Measurements from ENCODE around the gene GPR3. TPM values are rescaled to one million over a fixed set of nuclear protein-coding genes. Genes with fewer than 3 reads are reported as not detected.

The GPR3 gene
- total and polyA plus RNA-seq, 2 donors (not counting 3 experiments of a cell fraction or from before 2014, with no cell fraction given): 1.8 TPM

GRCh38 chr1:27423709-27424108 lies 31.3 kb downstream of the GPR3 start:
- Histone ChIP-seq H3K9me1 (replicated peaks; ENCODE audit: control insufficient read depth, extremely low read depth, insufficient read depth, low read length) (no peaks in the 10 kb centered on the region), H3K27me3 (ENCODE audit: control insufficient read depth in 2 of 2, insufficient read depth in 2 of 2, low read length in 2 of 2) (no peaks in the 10 kb centered on the region), H3K4me1 (ENCODE audit: control insufficient read depth, extremely low read depth, insufficient read depth, low read length) (peaks cover 18% of the 10 kb centered on the region), H3K27ac (ENCODE audit: insufficient read depth, low read depth, low read length) (no peak overlapping the region), H3K9me3 (replicated peaks; ENCODE audit: control insufficient read depth, insufficient read depth, low read length) (no peaks in the 10 kb centered on the region), H2AFZ (ENCODE audit: low read depth, low read length) (no peak overlapping the region), H3K36me3 (ENCODE audit: control insufficient read depth in 2 of 2, extremely low read depth in 1 of 2, insufficient read depth in 2 of 2, low read length in 2 of 2) (peaks cover 6 to 11% of the 10 kb centered on the region in 2 experiments), H3K4me2 (ENCODE audit: insufficient read depth, low read length) (no peak overlapping the region), H4K20me1 (replicated peaks; ENCODE audit: control insufficient read depth, extremely low read depth, insufficient read depth, low read length) (no peaks in the 10 kb centered on the region), H3K9ac (replicated peaks; ENCODE audit: extremely low read depth, insufficient read depth, low read length) (no peak overlapping the region), H3K4me3 (replicated peaks in 1 of 3; ENCODE audit: insufficient read depth in 1 of 3, low read depth in 1 of 3, low read length in 3 of 3) (no peak overlapping the region), H3K79me2 (ENCODE audit: control insufficient read depth, insufficient read depth, low read length) (peaks cover 44% of the 10 kb centered on the region)
- CTCF ChIA-PET: interaction anchor here (1.1 to 1.5 kb wide), 3 partner anchors 8 to 64 kb away, joined by 3 to 9 read pairs (median 3); no protein-coding TSS in a partner anchor
- TF ChIP-seq POLR2A (IDR thresholded peaks at IDR 0.05; ENCODE audit: low read depth, low read length): no peak
- TF ChIP-seq GATA2 (IDR thresholded peaks at IDR 0.05; ENCODE audit: insufficient read depth, insufficient read length, low read depth, low read length): no peak
- TF ChIP-seq EZH2 (IDR thresholded peaks at IDR 0.05; ENCODE audit: borderline replicate concordance, low read depth, low read length, severe bottlenecking): no peak
- no peak for TF ChIP-seq MYC (IDR thresholded peaks at IDR 0.05; ENCODE audit: low read depth, low read length)
- TF ChIP-seq FOS (IDR thresholded peaks at IDR 0.05; ENCODE audit: borderline replicate concordance, insufficient read depth, low read length): no peak
- TF ChIP-seq MAX (IDR thresholded peaks at IDR 0.05; ENCODE audit: insufficient read depth, insufficient read length): no peak
- no peak for TF ChIP-seq CTCF (IDR thresholded peaks at IDR 0.05; ENCODE audit: extremely low read depth in 1 of 2, insufficient read depth in 1 of 2, low read depth in 1 of 2, low read length in 2 of 2)
- POLR2A ChIA-PET: no interaction called here
- no peak for FAIRE-seq
- dilution Hi-C loops (cut with MboI; ENCODE audit: extremely low pct_ligation_motif_present, low sequenced_read_pairs) (loop anchor here (25.0 kb wide), 1 partner anchor 164 kb away; no protein-coding TSS in a partner anchor), intact Hi-C loops (cut with micrococcal nuclease) (no loop called here)
- no TSS peak for BruUV-seq (replicated peaks)
- no peak for DNase-seq (ENCODE audit: low read depth, low spot score)
